NCI-H187 treated with DMSO at 0.1 percent for 48 hours (cell line): ENCODE measurements around the gene EVPL.
"Not testable (repeated sequence)": the region's sequence is repeated elsewhere in the genome, so short reads cannot be mapped to it uniquely, and the experiment has no call there.

Source experiments
- DNase-seq: peaks from one replicate; lab custom pipeline; 2025; lab: John Stamatoyannopoulos, UW

Gene EVPL

DNA sequence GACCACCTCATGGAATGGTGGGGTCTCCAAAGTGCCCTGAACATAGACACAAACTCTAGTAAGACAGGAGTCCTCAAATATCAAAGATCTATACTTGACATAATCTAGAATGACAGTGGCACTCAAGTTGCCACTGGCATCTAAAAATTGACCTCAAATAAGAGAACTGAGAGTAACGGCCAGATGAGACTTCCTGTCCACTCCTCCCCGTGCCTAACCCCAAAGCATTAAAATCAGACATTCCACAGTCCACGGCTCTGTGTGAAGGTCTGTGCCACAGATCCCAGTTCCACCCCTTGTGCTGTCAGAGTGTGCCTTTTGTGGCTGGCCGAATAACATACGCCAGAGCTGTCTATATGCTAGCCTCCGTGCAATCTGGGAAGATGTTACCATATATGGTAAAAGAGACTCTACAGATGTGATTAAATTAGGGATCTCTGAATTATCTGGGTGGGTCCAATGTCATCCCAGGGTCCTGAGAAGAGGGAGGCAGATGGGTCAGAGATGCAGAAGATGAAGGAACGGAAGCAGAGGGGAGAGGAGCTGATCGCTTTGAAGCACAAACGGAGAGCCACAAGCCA is 21.0 kb upstream of the EVPL start:
- no peak for DNase-seq

DNA sequence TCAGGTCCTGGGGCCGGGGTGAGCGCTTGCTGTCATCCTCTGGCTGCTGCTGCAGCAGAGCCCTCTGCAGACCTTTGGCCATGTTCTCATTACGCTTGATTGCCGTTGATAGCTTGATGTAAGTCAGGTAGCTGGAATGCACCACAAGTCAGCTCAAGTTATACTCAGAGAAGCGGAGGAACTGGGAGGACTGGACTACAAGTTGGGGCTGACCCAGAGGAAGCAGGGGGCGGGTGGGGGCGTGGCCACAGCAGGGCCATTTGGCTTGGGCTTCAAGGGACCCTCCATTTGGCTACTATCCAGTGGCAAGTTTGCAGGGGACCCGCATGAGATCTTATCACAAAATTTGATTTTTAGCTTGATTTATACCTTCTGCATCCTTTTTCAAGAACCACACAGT is 19.0 kb upstream of the EVPL start:
- DNase-seq, result no peak

DNA sequence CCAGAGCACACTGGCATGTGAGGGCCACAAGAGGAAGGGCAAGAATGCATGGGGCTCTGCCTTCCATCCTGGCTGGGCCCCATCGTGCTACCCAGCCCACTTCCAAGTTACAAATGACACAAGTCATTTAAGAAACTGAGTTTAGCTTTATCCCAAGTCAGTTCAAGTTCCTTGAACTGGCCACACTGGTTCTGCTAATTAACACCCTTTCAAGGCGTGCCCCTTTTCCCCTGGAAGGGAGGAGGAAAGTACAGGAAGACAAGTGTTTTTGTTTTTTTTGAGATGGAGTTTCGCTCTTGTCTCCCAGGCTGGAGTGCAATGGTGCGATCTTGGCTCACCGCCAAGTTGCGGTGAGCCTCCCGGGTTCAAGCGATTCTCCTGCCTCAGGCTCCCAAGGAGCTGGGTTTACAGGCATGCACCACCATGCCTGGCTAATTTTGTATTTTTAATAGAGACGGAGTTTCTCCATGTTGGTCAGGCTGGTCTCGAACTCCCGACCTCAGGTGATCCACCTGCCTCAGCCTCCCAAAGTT is 17.4 kb upstream of the EVPL start:
- not testable (repeated sequence) for DNase-seq

DNA sequence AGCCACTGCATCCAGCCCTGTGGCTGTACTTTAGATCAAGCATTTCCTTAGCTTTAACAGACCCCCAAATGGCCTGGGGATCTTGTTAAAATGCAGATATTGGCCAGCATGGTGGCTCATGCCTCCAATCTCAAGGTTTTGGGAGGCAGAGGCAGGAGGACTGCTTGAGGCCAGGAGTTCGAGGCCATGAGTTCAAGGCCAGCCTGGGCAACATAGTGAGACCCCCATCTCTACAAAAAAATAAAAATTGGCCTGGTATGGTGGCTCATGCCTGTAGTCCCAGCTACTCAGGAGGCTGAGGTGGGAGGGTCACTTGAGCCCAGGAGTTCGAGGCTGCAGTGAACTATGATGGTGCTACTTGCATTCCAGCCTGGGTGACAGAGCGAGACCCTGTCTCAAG is 15.8 kb upstream of the EVPL start:
- not testable (repeated sequence) for DNase-seq

DNA sequence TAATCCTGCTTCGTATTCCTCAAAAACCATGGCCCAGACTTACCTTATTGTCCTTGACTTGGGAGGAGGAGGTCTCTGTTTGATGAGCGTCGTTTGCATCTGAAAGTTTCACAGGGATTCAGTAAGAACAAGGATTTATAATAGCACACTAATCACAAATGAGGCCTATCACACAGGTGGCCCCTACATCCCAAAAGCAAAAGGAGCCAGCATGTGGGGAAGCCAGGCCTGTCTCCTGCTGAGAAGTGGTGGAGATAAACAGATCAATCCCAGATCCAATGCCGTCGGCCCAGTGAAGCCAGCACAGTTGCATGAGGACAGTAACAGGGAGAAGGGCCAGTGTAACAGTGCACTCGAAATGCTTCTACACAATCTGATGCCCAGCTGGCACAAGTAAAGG is 13.3 kb upstream of the EVPL start:
- DNase-seq, result no peak

DNA sequence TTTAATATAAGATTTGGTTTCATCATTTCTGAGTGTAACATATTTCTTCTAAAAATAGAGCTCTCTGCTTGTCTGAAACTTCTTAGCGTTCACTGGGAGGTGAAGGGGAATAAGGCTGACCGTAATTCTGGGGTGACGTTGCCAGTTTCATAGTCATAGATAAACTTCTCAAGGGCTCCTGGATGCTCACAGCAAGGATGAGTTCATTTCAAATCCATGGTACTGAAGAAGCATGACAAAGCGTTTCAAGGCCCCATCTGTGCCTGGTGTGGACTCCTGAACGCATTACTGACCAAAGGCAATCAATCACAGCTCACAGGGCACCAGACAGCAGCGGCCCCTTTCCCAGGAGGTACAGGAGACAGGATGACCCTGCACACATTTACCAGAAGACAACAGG is 12.0 kb upstream of the EVPL start:
- no peak for DNase-seq

DNA sequence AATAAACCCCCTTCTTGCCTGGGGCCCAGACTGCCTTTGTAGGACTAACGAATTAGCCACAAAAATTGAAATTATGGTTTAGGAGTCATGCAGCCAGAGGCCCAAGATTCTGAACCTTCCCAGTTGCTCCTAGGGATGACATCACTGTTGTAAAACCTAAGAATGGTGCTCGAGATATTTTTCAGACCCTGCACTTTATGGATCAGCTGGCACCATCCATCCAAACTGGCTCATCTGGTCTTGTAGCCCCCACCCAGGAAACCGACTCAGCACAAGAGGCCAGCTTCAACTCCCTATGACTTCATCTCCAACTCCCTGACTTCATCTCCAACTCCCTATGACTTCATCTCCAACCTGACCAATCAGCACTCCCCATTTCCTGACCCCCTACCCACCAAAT is 10.9 kb upstream of the EVPL start:
- DNase-seq, result no peak

DNA sequence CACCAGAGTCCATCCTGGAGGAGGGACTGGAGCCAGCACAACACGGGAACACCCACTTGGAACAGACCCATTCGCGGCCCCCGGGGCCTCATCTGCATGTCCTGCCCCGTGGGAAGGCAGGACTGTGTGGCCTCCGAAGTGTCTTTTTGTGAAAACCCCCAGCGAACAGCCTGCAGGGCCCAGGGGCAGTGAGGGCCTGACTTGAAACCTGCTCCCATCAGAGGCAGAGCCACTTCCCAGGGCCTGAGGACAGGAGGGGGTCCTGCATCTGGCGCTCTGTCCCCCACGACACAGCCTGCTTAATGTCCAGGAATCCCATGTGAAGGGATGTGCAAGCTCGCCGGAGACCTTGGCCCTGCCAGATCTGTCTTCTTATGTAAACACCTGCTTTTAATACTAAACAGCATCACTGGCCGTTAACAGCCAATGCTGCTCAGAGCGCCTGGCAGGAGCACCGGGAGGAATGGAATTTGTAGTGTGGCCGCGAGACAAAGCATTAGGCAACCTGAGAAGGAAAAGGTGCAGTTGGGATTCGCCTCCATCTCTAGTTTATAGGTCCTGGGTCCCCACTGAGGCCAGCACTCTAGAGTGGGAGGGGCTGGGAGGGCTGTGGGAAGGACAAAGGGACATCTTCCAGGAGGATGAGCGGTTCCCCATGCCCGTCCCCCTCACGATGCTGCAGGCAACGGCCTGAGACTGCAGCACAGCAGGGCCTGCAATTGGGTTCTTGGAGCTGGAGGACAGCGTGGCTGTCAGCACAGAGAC is 9.6 kb upstream of the EVPL start:
- no peak for DNase-seq

DNA sequence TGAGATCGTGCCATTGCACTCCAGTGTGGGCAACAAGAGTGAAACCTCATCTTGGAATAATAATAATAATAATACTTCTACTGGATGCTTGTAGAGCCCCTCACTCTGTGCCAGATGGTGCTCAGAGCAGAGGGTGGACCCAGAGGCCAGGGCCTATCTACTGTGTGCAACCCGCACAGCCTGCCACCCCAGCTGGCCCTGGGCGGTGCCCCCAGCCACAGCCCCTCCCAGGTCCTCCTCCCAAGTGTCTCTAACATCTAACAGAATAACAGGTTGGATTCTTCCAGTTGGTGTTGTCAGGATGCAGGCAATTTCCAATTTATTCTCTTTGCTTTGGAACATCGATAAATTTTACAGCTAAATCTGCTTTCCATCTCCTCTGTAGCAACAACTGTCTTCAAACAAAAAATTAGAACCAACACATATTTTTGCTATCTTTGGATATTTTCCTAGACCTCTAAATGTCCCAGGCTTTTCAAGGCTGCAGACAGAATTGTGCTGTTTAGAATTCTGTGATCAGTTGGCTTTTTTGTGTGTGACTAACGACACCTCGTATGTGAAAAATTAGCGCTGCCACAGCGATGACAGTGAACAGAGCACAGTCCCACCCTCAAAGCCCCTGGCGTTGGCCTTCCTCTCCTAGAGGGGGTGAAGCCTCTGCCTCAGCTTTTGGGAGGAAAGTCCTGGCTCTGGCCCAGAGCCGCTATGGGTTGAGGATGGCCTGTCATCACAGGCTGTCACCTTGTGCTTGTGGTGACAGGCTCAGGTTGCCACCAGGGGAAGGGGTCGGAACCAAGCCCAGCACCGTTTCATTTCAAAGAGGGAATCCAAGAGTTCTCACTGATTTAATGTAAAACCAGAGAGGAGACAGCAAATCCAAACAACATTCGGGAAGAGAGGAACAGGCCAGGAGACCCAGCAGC is 7.6 kb upstream of the EVPL start:
- no peak for DNase-seq

DNA sequence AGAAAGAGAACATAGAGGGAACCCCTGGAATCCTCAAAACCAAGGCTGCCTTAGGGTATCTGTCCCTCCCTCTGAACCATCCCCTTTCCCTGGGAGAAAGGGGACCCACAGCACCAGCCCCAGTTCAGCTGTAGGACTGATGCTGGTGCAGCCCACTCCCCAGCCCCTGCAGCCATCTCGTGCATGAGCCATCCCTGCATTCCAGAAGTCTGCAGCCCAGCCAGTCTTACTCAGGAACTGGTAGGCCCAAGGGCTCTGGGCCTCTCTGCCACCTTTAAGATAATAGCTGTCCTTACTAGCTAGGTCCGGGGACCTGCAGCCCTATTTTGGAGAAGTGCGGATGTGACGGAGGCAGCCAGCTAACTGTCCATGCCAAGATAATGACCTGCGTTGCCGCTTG is 6.0 kb upstream of the EVPL start:
- no peak for DNase-seq

DNA sequence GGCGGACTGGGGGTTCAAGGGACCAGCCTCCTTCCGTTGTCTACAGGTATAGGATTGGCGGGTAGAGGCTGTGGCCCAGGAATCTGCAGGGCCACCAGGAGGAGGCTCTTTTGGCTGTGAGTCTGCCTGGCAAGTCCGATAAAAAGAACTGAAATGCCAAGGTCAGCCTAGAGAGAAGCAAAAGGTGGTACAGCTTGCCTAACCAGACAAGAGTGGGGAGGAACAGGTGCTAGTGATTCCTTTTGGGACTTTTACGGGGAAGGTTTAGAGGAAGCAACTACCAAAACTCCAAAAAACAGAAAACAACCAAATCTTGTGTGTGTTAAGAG is 5.6 kb upstream of the EVPL start:
- no peak for DNase-seq

DNA sequence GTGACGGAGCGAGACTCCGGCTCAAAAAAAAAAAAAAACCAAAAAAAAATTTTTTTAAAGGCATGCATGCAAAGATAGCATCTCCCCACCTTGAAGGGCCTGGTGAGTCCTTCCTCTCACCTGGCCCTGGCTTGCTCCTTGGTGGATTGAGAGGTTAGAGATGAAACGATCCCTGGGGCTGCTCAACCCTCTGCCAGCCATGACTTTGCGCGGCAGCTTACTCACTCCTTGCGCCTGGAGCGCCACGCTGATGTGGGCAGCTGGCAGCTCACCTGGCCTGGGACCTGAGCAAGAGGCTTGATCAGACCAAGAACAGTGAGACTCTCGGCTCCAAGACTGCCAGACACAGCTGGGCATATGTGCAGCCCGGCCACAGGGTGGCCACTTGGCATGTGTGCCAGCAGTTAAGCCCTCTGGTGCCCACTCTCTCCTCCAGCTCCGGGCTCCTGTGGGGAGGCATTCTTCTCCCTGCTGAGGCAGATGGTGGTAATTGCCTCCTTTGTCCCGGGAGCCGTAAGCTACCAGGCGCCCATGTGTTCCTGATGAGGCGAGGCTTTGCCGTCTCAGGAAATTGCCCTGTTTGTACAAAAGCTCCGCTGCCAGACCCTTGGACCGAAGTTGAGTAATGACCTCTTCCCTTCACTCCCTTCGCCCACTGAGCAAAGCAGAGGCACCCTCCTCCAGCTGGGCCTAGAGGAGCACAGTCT is 5.1 kb upstream of the EVPL start:
- no peak for DNase-seq

DNA sequence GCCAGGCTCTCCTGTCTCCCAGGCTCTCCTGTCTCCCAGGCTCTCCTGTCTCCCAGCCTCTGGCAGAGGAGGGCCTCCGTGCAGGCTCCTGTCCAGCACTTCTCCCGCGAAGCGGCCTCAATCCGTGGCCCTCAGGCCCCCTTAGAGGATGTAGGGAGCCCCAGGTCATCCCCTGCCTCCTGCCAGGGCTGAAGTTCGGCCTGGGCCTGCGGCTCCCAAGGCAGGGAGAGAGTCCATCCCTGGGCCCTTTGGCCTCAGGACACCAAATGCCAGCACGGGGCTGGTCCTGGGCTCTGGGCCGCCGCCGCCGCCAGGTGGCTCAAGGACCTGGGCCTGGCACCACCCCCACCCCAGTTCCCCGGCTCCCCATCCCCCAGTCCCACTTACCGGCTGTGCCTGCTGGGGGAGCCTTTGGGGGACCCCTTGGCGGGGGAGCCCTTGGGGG is 370 bp downstream of the EVPL start:
- DNase-seq, result no peak

DNA sequence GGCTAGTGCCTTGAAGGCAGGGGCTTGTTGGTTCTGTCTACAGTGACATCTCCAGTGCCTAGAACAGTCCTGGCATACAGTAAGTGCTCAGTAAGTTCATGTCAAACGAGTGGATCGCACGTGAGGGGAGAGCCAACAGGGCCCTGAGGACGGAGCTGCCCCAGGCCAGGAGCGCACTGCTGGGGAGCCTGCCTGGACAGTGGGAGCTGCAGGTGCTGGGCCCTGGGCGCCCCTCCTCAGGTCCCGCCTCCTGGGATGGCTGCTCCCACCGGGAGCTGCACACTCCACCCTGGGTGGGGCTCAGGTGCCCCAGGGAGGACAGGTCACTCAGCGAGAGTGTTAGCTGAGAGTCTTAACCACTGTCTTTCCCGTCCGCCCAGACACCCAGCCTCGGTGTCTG is 1.8 kb downstream of the EVPL start:
- no peak for DNase-seq

DNA sequence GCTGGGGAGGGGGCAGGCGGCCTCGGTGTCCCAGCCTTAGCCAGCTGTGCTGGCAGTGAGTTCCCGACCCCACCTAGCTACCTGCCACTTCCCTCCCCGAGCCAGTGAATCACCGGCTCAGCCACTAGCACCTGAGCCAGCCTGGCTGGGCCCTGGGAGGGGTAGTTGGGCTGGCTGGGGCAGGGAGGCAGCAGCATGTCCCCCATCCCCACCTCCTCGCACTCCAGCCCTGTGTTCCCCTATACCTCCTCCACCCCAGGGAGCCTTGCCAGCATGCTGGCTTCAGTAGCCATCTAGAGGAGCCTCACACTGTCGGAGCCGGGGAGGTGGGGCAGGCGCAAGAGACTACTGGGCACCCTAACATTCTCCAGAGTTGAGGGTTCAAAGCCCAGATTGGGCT is 2.8 kb downstream of the EVPL start:
- no peak for DNase-seq

DNA sequence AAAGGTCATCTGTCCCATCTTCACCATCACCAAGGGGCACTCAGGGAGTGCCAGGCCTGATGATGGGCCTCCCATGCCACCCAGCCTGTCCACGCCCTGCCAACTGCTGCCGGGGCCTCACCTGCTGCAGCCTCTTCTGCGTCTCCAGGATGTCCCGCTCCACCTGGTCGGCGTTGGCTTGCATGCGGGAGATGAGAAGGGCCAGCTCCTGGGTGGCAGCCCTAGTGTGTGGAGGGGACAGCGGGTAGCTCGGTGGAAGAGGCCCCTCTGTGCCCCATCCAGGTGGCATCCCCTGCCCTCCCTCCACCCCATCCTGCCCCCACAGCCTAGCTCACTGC is 3.2 kb downstream of the EVPL start:
- no peak for DNase-seq

DNA sequence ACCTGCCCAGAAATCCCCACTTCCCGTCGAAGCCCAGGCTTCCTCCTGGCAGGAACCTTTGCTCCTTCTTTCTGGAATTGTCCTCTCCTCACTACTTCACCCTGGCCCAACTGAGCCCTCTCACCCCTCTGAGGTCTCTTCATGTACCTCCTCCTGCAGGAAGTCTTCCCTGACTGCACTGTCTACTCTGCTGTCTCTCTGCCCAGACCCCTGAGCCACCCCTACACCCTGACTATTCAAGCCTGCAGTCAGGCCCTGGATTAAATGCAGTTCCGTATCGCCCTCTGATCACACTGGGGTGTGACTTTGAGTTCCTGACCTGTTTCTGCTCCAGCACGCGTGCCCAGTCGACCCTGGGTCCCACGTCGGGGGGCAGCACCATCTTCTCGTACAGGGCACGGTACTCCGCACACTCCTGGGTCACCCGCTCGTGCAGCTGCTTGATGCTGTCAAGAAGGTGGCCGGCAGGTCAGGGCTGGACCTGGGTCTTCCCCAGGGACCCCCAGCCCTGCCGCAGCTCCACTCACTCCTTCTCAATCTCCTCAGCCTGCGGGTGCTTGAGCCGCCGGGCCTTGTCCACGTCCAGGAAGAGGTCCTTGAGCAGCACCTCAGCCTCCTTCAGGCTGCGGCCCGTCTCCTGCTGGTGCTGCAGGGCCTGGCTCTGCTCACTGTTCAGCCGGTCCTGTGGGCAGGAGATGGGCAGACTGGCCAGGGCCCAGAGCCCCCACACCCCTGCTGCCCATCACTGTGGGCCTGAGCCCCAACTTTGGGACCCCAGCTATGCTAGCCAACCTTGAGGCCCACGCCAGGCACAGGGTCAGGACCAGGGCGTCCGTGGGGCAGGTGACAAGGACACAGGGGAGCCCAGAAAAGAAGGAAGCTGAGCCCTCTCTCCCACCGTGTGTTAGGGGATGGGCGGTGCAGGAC is 3.9 kb downstream of the EVPL start:
- no peak for DNase-seq

DNA sequence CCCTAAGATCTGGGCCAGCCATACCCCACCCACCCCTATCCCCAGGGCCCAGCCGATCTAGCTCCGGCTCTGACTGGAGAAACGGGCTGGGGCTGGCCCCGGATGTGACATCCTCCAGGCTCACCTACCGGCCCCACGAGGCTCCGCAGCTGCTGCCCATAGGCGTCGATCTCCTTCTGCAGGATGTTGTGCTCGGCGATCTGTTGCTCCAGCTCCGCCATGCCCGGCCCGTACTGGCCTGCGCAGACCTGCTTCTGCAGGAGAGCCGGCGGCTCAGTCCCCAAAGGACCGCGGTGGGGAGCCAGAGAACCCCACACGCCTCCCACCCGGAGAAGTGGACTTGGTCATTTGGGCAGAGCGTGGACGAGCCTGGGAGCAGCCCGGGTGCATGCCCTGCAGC is 4.8 kb downstream of the EVPL start:
- DNase-seq, result no peak

DNA sequence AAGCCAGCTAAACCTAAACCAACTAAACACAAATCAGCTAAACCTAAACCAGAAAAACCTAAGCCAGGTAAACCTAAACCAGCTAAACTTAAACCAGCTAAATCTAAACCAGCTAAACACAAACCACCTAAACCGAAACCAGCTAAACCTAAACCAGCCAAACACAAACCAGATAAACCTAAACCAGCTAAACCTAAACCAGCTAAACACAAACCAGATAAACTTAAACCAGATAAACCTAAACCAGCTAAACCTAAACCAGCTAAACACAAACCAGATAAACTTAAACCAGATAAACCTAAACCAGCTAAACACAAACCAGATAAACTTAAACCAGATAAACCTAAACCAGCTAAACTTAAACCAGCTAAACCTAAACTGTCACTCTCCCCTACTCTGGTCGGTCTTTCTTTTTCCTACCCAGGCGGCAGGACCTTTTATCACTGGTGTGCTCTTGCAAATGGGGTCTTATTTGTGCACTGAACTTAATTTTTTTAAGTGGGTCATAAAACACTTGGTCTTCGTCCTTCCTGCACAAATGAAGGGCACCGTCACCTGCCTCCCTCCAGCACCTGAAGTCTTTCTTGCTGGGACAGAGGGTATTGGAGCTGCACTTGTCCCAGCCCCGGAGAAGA is 7.2 kb downstream of the EVPL start:
- DNase-seq, result no peak

DNA sequence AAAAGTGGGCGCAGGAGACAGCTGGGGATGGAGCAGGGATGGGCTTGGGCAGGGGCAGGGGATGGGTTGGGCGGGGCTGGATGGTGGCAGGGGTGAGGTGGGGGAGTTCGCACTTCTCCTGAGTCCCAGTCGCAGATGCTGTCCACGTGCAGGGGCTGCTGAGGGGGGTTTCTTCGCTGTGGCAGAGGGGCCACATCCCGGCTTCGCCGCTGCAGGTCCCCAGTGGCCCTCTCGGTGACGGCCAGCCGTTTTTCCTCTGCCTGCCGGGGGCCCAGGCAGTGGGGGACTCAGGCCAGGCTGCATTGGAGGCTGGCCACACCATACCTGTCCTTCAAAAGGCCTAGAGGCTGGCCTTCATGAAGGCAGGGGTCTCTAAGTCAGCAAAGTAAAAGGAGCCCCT is 8.3 kb downstream of the EVPL start:
- no peak for DNase-seq

DNA sequence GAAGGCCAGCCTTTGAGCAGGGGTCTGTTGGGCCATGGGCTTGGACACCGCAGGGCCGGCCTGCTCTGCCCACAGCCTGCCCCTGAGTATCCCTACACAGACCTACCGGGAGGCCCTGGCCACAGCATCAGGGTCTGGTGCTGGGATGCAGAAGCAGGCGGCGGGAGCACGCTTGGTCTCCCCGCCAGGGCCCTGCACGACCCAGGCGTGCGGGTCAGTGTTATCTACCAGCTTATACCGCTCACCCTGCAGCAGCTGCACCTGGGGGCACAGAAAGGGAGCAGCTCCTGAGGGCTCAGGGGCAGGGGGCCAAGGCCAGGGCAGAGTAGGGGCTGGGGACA is 8.8 kb downstream of the EVPL start:
- DNase-seq, result no peak
